Islet of Langerhans (tissue), 1 donor: ENCODE data around the gene NPAS3.

Source experiments
- FAIRE-seq: peaks from one replicate; lab custom pipeline; 2011; peaks lifted over from hg19 to GRCh38; lab: Jason Lieb, UNC

NPAS3 gene

GRCh38 chr14:33796356-33796755 lies 857.7 kb downstream of the NPAS3 start:
- no peak for FAIRE-seq

- no peak for FAIRE-seq
These were observed 861.3 kb downstream of the NPAS3 start for GRCh38 chr14:33799705-33800570.

- FAIRE-seq: no peak
These were observed 862.1 kb downstream of the NPAS3 start for GRCh38 chr14:33800735-33801163.

GRCh38 chr14:33802737-33803136 lies 864.1 kb downstream of the NPAS3 start:
- FAIRE-seq: no peak

GRCh38 chr14:33805593-33805992 lies 866.9 kb downstream of the NPAS3 start:
- no peak for FAIRE-seq

GRCh38 chr14:33806905-33807304 lies 868.2 kb downstream of the NPAS3 start:
- no peak for FAIRE-seq

GRCh38 chr14:33808187-33808586 lies 869.5 kb downstream of the NPAS3 start:
- no peak for FAIRE-seq

GRCh38 chr14:33809396-33809981 lies 870.8 kb downstream of the NPAS3 start:
- FAIRE-seq: no peak

- FAIRE-seq: no peak
These were observed 871.6 kb downstream of the NPAS3 start for GRCh38 chr14:33810308-33810707.

GRCh38 chr14:33811721-33812120 lies 873.0 kb downstream of the NPAS3 start:
- FAIRE-seq: no peak

- no peak for FAIRE-seq
These were observed 873.5 kb downstream of the NPAS3 start for GRCh38 chr14:33812181-33812580.

- no peak for FAIRE-seq
These were observed 873.9 kb downstream of the NPAS3 start for GRCh38 chr14:33812601-33813000.

- no peak for FAIRE-seq
These were observed 875.3 kb downstream of the NPAS3 start for GRCh38 chr14:33814010-33814409.

- no peak for FAIRE-seq
These were observed 895.2 kb downstream of the NPAS3 start for GRCh38 chr14:33833706-33834465.

- FAIRE-seq: no peak
These were observed 896.0 kb downstream of the NPAS3 start for GRCh38 chr14:33834466-33835260.

- no peak for FAIRE-seq
These were observed 896.6 kb downstream of the NPAS3 start for GRCh38 chr14:33835261-33835655.

GRCh38 chr14:33835677-33836076 lies 897.0 kb downstream of the NPAS3 start:
- no peak for FAIRE-seq

GRCh38 chr14:33836203-33836899 lies 897.7 kb downstream of the NPAS3 start:
- no peak for FAIRE-seq

GRCh38 chr14:33836900-33837577 lies 898.4 kb downstream of the NPAS3 start:
- no peak for FAIRE-seq

GRCh38 chr14:33837943-33838683 lies 899.4 kb downstream of the NPAS3 start:
- FAIRE-seq: no peak
